ENCODE data around the gene WAS. TPM values are rescaled to one million over a fixed set of nuclear protein-coding genes. Genes with fewer than 3 reads are reported as not detected.

The WAS gene
- total RNA-seq, 1 donor from 2014 or later = 2.8 TPM

DNA sequence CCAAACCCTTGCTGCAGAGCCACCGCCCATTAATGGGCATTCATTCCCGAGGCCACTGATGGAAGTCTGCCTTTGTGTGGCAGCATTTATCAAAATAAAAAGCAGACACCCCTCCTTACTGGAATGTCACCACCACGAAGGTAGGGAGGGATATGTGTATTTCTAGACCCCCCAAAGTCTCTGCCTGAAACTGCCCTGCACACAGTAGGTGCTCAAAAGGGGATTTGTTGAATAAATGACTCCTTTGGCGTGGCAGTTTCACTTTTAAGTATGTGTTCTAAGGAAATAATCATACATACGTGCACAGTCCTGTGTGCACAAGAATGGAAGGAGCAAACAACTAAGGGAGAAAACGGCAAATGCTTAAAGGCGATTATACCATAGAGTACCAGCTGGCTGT is 54.3 kb downstream of the WAS start:
- intact Hi-C loops (cut with DNase I) = loop anchor here (2.0 to 5.0 kb wide), 3 partner anchors 41 to 174 kb away; partner anchors contain the start of genes HDAC6, SLC35A2 and SUV39H1
- no peak for DNase-seq (ENCODE audit: low spot score)

Other genes with a start within 250 kb of the WAS start
- 2.2 TPM for gene SLC38A5, start 213.5 kb upstream of the WAS start, total RNA-seq
- gene FTSJ1, start 207.6 kb upstream of the WAS start, total RNA-seq = 18.8 TPM
- gene PORCN, start 174.8 kb upstream of the WAS start, total RNA-seq = 12.9 TPM
- gene EBP, start 162.0 kb upstream of the WAS start, total RNA-seq = 38.6 TPM
- 16.5 TPM for gene TBC1D25, start 144.1 kb upstream of the WAS start, total RNA-seq
- gene RBM3, start 109.3 kb upstream of the WAS start, total RNA-seq = 96.9 TPM
- gene WDR13, start 86.3 kb upstream of the WAS start, total RNA-seq = 170 TPM
- 2.5 TPM for gene SUV39H1, start 12.9 kb downstream of the WAS start, total RNA-seq
- not detected for gene GLOD5, start 77.9 kb downstream of the WAS start, total RNA-seq
- gene GATA1, start 102.8 kb downstream of the WAS start, total RNA-seq = not detected
- gene HDAC6, start 118.3 kb downstream of the WAS start, total RNA-seq = 33.7 TPM
- not detected for gene ERAS, start 142.7 kb downstream of the WAS start, total RNA-seq
- 4.1 TPM for gene PCSK1N, start 151.8 kb downstream of the WAS start, total RNA-seq
- 49.8 TPM for gene TIMM17B, start 214.0 kb downstream of the WAS start, total RNA-seq
- 42.2 TPM for gene PQBP1, start 214.1 kb downstream of the WAS start, total RNA-seq
- gene SLC35A2, start 227.8 kb downstream of the WAS start, total RNA-seq = 13.0 TPM
- gene PIM2, start 235.2 kb downstream of the WAS start, total RNA-seq = 2.7 TPM